HUES48 (cell line): Measurements from ENCODE around the gene ATP5F1E.
A peak's percentile ranks its signal among the peaks of the same experiment; 100 is the strongest.
"Not testable (repeated sequence)": the region's sequence is repeated elsewhere in the genome, so short reads cannot be mapped to it uniquely, and the experiment has no call there.

Source experiments
- H3K27ac ChIP-seq: one replicate; pipeline ENCODE4 v1.7.0; 2013; ENCODE audit warnings: low read depth, low read length, inconsistent platforms
- H3K27me3 ChIP-seq: 2 replicates; pipeline ENCODE4 v1.6.1; 2013; ENCODE audit warnings: mild to moderate bottlenecking, low read length; ENCODE audit not compliant: control insufficient read depth, insufficient read depth
- H3K36me3 ChIP-seq: 2 replicates; pipeline ENCODE4 v1.6.1; 2013; ENCODE audit warnings: low read length; ENCODE audit not compliant: control insufficient read depth, insufficient read depth
- H3K4me1 ChIP-seq: 2 replicates; pipeline ENCODE4 v1.6.1; 2013; ENCODE audit warnings: mild to moderate bottlenecking, low read length; ENCODE audit not compliant: control insufficient read depth, insufficient read depth
- H3K4me3 ChIP-seq: 2 replicates; pipeline ENCODE4 v1.5.1; 2013; ENCODE audit warnings: mild to moderate bottlenecking, low read depth, low read length
- H3K9ac ChIP-seq: 2 replicates; pipeline ENCODE4 v1.6.1; 2013; ENCODE audit warnings: mild to moderate bottlenecking, low read depth, low read length, moderate library complexity
- H3K9me3 ChIP-seq: 2 replicates; pipeline ENCODE4 v1.6.1; 2013; ENCODE audit warnings: low read length; ENCODE audit not compliant: control insufficient read depth, insufficient read depth

Gene ATP5F1E

GRCh38 chr20:59043698-59044097 is 11.6 kb upstream of the ATP5F1E start:
- Histone ChIP-seq H3K9ac (no peak overlapping the region), H3K36me3 (peaks cover 7% of the 10 kb centered on the region; the same call in 1 of the 2 replicates), H3K27me3 (peaks cover 6% of the 10 kb centered on the region; the same call in 1 of the 2 replicates), H3K27ac (no peak overlapping the region), H3K9me3 (no peaks in the 10 kb centered on the region), H3K4me3 (no peak overlapping the region), H3K4me1 (peaks cover 8% of the 10 kb centered on the region; the same call in 1 of the 2 replicates)

- peaks cover 2% of the 10 kb centered on the region; the same call in 1 of the 2 replicates for H3K27me3 ChIP-seq
- peak overlapping the region; percentile 82; the same call in 1 of the 2 replicates for H3K9ac ChIP-seq
- no peaks in the 10 kb centered on the region for H3K9me3 ChIP-seq
- peaks cover 12% of the 10 kb centered on the region for H3K36me3 ChIP-seq
- peak overlapping the region; percentile 28 for H3K27ac ChIP-seq
- peak overlapping the region; percentile 86 for H3K4me3 ChIP-seq
- H3K4me1 ChIP-seq: peaks cover 8% of the 10 kb centered on the region; the same call in 1 of the 2 replicates
These were observed 10.9 kb upstream of the ATP5F1E start for GRCh38 chr20:59042796-59043631.

DNA sequence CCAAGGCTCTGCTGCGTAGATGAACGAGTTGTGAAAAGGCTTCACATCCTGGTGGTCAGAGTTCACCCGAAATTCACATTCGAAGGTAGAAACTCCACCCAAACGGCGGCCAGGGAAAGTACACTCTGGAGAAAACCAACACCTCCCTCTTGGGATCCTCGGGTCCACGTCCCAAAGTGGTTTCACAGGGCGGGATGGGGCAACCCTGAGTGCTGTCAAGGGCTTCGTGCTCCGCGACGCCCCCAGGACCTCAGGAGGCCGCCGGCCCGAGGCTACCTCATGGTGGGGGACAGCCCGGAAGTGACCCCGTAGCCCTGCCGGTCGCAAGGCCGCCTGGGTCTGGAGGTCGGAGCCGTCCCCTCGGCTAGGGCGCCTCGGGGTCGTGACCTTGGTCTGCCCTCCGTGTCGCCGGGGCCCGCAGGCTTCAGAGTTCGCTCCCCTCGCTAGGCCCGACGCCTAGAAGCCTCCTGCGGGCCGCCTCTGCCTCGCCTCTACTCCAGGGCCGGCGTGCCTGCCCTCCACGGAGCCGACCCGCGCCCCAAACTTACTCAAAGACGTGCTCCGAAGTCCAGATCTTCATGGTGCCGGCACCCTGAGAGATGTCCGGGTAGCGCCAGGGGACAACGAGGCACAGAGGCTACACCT is 10.1 kb upstream of the ATP5F1E start, which contains the start of gene PRELID3B:
TSS of gene PRELID3B (minus strand) at position 636 of the 645 bp plus-strand sequence. CDS start at position 580, 56 bp downstream.
- H3K4me3 ChIP-seq: peak within 1 kb of the TSS; percentile 86
- peaks cover 8% of the 10 kb centered on the region; the same call in 1 of the 2 replicates for H3K4me1 ChIP-seq

DNA sequence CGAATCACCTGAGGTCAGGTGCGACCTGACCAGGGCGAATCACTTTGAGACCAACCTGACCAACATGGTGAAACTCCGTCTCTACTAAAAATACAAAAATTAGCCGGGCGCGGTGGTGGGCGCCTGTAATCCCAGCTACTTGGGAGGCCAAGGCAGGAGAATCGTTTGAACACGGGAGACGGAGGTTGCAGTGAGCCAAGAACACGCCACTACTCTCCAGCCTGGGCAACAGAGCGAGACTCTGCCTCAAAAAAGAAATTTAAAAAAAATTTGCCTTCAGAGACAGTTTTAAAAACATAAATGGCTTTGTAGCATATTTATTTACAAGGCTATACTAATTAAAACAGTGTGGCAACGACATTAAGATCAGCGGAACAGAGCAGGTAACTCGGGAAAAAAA is 9.4 kb upstream of the ATP5F1E start:
- peaks cover 28% of the 10 kb centered on the region for H3K36me3 ChIP-seq
- not testable (repeated sequence) for H3K9ac ChIP-seq, H3K27ac ChIP-seq, H3K4me1 ChIP-seq, H3K9me3 ChIP-seq, H3K27me3 ChIP-seq
- peak overlapping the region; percentile 86 for H3K4me3 ChIP-seq

More for the DNA sequence above, 10.1 kb upstream of the ATP5F1E start, which contains the start of gene PRELID3B:
- Histone ChIP-seq H3K27me3 (no peaks in the 10 kb centered on the region), H3K9me3 (no peaks in the 10 kb centered on the region), H3K27ac (peak within 1 kb of the TSS; percentile 28), H3K9ac (peak within 1 kb of the TSS; percentile 82), H3K36me3 (peaks cover 20% of the 10 kb centered on the region)

DNA sequence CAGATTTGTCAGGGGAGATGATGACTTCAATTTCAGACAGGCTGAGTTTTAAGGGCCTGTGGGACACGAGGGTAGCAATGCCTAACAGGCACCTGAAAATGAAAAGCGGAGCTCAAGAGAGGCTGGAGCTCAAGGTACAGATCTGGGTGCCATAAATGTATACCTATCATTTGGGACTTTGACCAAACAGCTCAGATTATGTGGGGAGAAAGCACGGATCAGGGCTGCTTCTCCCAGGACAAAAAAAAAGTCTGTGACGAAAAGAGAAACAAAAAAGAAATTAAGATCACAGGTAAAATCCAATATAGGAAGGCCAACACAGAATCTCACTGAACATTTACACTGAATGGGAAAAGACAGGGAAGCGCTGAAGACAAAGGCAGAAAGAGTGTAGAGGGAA is 8.5 kb upstream of the ATP5F1E start:
- no peak overlapping the region for H3K4me3 ChIP-seq
- no peak overlapping the region for H3K27ac ChIP-seq
- peaks cover 36% of the 10 kb centered on the region for H3K36me3 ChIP-seq
- no peaks in the 10 kb centered on the region for H3K27me3 ChIP-seq
- no peak overlapping the region for H3K9ac ChIP-seq
- H3K9me3 ChIP-seq: no peaks in the 10 kb centered on the region
- peaks cover 8% of the 10 kb centered on the region; the same call in 1 of the 2 replicates for H3K4me1 ChIP-seq

GRCh38 chr20:59039233-59039632 is 7.1 kb upstream of the ATP5F1E start:
- Histone ChIP-seq H3K27ac (no peak overlapping the region), H3K4me1 (peaks cover 8% of the 10 kb centered on the region; the same call in 1 of the 2 replicates), H3K4me3 (no peak overlapping the region), H3K9ac (no peak overlapping the region), H3K9me3 (no peaks in the 10 kb centered on the region), H3K27me3 (no peaks in the 10 kb centered on the region), H3K36me3 (peaks cover 50% of the 10 kb centered on the region)

DNA sequence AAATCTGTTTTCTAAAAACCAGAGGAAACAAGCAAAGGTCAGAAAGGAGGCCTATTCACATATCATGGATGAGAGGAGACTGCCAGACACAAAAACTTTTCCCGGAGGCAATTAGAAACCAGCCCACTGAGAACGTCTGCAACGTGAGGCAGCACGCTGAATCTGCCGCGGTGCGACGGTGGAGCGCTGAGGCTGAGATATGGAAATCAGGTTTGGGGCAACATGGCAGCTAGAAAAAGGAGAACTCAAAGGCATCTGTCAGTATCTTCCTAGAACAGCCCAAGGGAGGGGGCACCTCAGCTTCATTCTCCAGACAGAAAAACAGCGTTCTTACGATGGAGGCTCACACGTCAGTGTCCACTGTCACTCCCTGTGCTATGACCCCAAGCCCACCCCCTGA is 5.3 kb upstream of the ATP5F1E start:
- peaks cover 58% of the 10 kb centered on the region for H3K36me3 ChIP-seq
- H3K9ac ChIP-seq: no peak overlapping the region
- H3K9me3 ChIP-seq: no peaks in the 10 kb centered on the region
- H3K4me1 ChIP-seq: peaks cover 7% of the 10 kb centered on the region
- no peak overlapping the region for H3K27ac ChIP-seq
- no peak overlapping the region for H3K4me3 ChIP-seq
- no peaks in the 10 kb centered on the region for H3K27me3 ChIP-seq

GRCh38 chr20:59035381-59035780 is 3.2 kb upstream of the ATP5F1E start:
- Histone ChIP-seq H3K9me3 (no peaks in the 10 kb centered on the region), H3K36me3 (peaks cover 55% of the 10 kb centered on the region), H3K9ac (no peak overlapping the region), H3K4me1 (peaks cover 6% of the 10 kb centered on the region), H3K27me3 (peaks cover 16% of the 10 kb centered on the region), H3K27ac (no peak overlapping the region), H3K4me3 (no peak overlapping the region)

- Histone ChIP-seq H3K9me3 (no peaks in the 10 kb centered on the region), H3K27ac (no peak overlapping the region), H3K36me3 (peaks cover 68% of the 10 kb centered on the region), H3K27me3 (peaks cover 32% of the 10 kb centered on the region), H3K4me3 (no peak overlapping the region), H3K9ac (no peak overlapping the region), H3K4me1 (peaks cover 13% of the 10 kb centered on the region)
These were observed 1.6 kb upstream of the ATP5F1E start for GRCh38 chr20:59033616-59034165.

- Histone ChIP-seq H3K9ac (no peak overlapping the region), H3K4me1 (peaks cover 13% of the 10 kb centered on the region), H3K27me3 (peaks cover 38% of the 10 kb centered on the region), H3K27ac (no peak overlapping the region), H3K4me3 (peak overlapping the region; percentile 88), H3K9me3 (no peaks in the 10 kb centered on the region), H3K36me3 (peaks cover 69% of the 10 kb centered on the region)
These were observed 958 bp upstream of the ATP5F1E start for GRCh38 chr20:59033093-59033492.
